HG02885 (cell line): ENCODE data around the gene PRSS57.
A peak's percentile ranks its signal among the peaks of the same experiment; 100 is the strongest.

Experiments
- ATAC-seq: cut with Tn5 transposase; IDR thresholded peaks from one replicate; pipeline ENCODE4 v1.9.1; 2021; ENCODE audit warnings: mild to moderate bottlenecking; ENCODE audit not compliant: unreplicated experiment, poor library complexity

The PRSS57 gene

GRCh38 chr19:653425-653824 lies 41.8 kb downstream of the PRSS57 start:
- no peak for ATAC-seq

GRCh38 chr19:652467-653389 lies 42.5 kb downstream of the PRSS57 start:
- no peak for ATAC-seq

GRCh38 chr19:651991-652390 lies 43.3 kb downstream of the PRSS57 start:
- no peak for ATAC-seq

DNA sequence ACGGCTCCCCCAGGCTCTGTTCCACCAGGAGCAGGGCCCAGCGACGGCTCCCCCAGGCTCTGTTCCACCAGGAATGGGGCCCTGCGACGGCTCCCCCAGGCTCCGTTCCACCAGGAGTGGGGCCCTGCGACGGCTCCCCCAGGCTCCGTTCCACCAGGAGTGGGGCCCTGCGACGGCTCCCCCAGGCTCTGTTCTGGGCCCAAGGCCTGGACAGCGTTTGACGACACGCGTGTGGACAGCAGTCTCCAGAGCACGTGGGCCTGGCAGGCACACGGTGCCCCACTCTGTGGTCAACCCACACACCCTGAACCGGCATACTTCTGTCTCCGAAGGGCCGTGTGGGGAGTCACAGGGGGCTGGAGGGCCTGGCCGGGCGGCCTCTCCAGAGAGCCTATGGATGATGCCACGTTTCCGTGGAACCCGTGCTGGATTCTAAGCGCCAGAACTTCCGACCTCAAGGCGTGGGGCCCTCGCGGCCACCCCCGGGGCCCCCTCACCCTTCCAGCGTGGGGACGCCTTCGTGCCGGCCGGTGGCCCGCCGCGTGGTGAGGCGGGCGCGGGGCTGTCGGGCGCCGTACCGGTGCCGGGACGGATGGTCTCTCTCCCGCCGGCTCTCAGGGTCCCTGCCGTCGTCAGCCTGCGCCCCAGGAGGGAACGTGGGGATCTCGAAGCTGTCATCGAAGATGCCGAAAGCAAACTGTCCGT lies 44.0 kb downstream of the PRSS57 start:
- no peak for ATAC-seq

GRCh38 chr19:650121-650520 lies 45.1 kb downstream of the PRSS57 start:
- ATAC-seq, result no peak

DNA sequence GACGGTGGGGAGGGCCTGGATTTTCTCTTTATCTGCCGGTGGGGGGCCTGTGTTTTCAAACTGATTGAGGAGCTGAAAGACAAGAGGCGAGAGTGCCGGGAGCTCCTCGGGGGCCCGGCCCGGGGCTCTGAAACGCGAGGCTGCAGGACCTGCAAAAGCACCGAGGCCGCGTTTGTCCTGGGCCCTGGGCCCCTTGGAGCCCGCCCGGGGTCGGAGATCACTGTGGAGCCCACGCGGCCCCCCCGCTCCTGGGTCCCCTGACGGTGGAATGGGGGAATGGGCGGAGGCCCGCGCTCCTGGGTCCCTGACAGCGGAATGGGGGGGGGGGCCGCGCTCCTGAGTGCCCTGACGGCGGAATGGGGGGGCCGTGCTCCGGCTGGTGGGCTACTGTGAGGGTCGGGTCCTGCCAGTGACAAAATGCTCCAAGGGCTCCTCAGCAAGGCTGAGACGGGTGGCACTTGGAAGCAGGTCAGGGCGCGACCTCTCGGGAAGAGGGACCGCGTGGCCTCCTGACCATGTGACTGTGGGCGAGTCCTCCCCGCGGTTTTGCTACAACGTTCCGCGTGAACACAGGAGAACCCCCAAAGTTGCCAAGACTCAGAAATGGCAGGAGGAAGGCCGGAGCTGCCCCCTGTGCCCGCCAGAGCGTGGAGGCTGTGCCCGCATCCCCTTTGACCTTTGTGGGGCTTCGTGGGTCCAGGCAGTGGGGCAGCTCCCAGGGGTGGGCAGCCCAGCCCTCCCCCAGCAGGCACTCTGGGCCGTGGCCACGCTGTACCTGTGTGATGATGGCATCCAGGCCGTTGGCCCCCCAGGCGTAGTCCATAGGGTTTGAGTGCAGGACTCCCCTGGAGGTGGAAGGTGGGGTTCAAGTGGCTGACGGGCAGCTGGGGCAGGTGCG lies 46.1 kb downstream of the PRSS57 start:
- ATAC-seq, result no peak

- ATAC-seq, result no peak
Measured at GRCh38 chr19:648305-648704, 46.9 kb downstream of the PRSS57 start.

GRCh38 chr19:647566-648284 lies 47.5 kb downstream of the PRSS57 start:
- no peak for ATAC-seq

DNA sequence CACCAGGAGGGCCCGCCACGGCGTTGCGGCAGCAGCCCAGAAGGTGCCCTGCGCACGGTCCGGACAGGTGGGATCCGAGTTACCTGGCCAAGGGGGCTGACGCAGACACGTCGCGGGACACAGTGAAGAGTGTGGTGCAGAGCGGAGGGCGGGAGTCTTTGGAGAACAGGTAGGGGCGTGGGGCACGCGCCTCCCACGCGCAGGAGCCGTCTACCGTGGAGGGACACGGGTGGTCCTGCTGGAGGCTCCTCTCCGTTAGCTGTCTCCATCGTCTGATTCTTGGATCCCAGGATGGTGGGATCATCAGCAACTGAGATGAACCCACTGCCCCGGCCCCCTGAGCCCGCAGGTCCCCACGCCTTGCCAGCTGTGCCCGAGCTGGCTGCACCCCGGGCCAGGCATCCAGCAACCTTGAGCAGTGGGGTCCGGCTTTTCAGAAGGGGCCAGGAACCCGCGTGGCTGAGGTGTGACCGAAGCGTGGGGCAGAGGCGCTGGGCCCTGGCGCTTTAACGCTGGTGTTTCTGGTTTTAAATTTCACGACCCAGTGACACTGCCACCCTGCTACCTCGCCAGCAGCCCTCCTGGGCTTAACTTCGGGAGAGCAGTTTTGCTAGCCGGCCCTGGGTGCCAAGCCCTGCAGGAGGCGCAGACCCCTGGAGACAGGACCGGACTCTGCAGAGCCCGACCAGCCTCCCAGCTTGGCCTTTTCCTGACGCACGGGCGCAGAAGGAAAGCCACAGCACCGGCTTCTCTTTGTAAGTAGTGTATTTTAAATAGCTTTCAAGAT lies 48.3 kb downstream of the PRSS57 start:
- no peak for ATAC-seq

GRCh38 chr19:645912-646778 lies 49.1 kb downstream of the PRSS57 start:
- no peak for ATAC-seq

- no peak for ATAC-seq
Measured at GRCh38 chr19:644789-645188, 50.5 kb downstream of the PRSS57 start.

DNA sequence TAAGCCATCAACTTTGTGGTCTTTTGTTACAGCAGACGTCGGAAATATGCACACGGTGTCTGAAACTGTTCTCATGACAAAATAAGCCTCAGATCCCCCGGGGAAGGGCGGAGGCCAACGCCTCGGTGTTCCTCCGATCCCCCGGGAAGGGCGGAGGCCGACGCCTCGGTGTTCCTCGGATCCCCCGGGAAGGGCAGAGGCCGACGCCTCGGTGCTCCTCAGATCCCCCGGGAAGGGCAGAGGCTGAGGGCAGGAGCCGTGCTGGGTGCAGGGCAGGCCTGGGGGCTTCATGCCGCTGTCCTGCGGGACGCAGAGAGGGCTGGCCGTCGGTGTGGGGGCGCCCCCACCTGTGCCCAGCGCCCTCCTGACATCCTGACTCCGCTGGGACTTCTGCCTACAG lies 50.9 kb downstream of the PRSS57 start:
- no peak for ATAC-seq

GRCh38 chr19:643736-644135 lies 51.5 kb downstream of the PRSS57 start:
- ATAC-seq, result no peak

- no peak for ATAC-seq
Measured at GRCh38 chr19:642767-643727, 52.2 kb downstream of the PRSS57 start.

- no peak for ATAC-seq
Measured at GRCh38 chr19:641702-642101, 53.5 kb downstream of the PRSS57 start.

DNA sequence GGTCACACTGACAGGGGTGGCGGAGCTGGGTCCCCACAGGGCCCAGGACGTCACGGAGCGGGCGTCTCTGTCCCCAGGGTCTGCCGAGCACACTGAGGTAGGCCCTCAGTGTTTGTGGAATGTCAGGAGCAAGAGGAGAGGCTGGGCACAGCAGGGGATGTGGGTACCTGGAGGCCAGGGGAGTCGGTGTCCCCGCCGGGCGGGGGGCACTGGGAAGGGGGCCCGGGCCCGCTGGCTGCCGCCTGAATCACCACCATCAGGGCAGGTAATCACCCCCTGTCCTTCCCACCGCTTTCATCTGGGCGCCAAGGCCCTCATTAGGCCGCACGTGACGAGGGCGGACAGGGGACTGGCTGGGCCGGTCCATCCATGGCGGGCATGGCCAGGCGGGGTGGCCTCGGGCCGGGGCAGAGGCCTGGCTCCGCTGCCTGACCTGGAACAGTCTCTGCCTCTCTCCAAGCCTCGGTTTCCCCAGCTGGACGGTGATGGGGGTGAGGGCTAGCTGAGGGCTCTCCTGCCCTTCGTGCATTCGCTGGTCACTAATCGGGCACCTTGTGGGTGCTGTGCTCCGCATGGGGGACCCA lies 54.6 kb downstream of the PRSS57 start:
- no peak for ATAC-seq

DNA sequence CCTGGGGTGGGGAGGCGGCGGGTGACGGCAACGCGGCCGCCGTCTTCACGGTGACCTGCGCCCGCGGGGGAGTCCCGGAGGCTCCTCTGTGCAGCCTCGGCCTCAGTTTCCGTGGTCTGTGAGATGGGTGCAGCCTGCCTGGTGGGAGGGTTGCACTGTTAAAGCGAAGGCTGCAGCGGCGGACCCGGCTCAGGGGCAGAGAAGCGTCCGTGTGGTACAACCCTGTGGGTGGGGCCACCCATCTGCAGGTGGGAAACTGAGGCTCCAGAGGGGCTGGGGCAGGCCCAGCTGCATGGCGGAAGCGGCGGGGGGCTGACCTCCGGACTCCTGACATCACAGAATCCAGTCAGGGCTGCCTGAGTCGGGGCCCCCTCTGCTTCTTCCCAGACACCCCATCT lies 55.1 kb downstream of the PRSS57 start:
- peak; percentile 11 for ATAC-seq
